ENCODE results near the gene SLC25A3.
"Not testable (repeated sequence)": the region's sequence is repeated elsewhere in the genome, so short reads cannot be mapped to it uniquely, and the experiment has no call there.

The SLC25A3 gene

GRCh38 chr12:98635657-98636323 lies 42.3 kb downstream of the SLC25A3 start:
- no peak overlapping the region for H3K27ac ChIP-seq (ENCODE audit: low read depth in 2 of 2, low read length in 2 of 2)
- no peaks in the 10 kb centered on the region for H3K36me3 ChIP-seq (ENCODE audit: control insufficient read depth in 2 of 2, insufficient read depth in 2 of 2, low read length in 2 of 2)
- no peak overlapping the region for H3K4me3 ChIP-seq (ENCODE audit: low read length in 2 of 2)
- no peak overlapping the region for H3K9ac ChIP-seq (ENCODE audit: low read depth in 1 of 2, low read length in 2 of 2)
- no peaks in the 10 kb centered on the region for H3K9me3 ChIP-seq (ENCODE audit: control insufficient read depth in 2 of 2, low read length in 2 of 2)
- H3K4me1 ChIP-seq (ENCODE audit: control insufficient read depth in 2 of 2, insufficient read depth in 2 of 2, low read length in 2 of 2), result no peaks in the 10 kb centered on the region
- no peaks in the 10 kb centered on the region for H3K27me3 ChIP-seq (ENCODE audit: control insufficient read depth in 2 of 2, insufficient read depth in 2 of 2, low read length in 2 of 2)

- Histone ChIP-seq H3K9ac (ENCODE audit: low read depth in 1 of 2, low read length in 2 of 2) (no peak overlapping the region), H3K27ac (ENCODE audit: low read depth in 2 of 2, low read length in 2 of 2) (no peak overlapping the region), H3K27me3 (ENCODE audit: control insufficient read depth in 2 of 2, insufficient read depth in 2 of 2, low read length in 2 of 2) (no peaks in the 10 kb centered on the region), H3K4me3 (ENCODE audit: low read length in 2 of 2) (no peak overlapping the region), H3K9me3 (ENCODE audit: control insufficient read depth in 2 of 2, low read length in 2 of 2) (no peaks in the 10 kb centered on the region), H3K36me3 (ENCODE audit: control insufficient read depth in 2 of 2, insufficient read depth in 2 of 2, low read length in 2 of 2) (no peaks in the 10 kb centered on the region), H3K4me1 (ENCODE audit: control insufficient read depth in 2 of 2, insufficient read depth in 2 of 2, low read length in 2 of 2) (no peaks in the 10 kb centered on the region)
Observed at GRCh38 chr12:98637068-98637467, 43.6 kb downstream of the SLC25A3 start.

GRCh38 chr12:98638009-98638408 lies 44.5 kb downstream of the SLC25A3 start:
- no peaks in the 10 kb centered on the region for H3K36me3 ChIP-seq (ENCODE audit: control insufficient read depth in 2 of 2, insufficient read depth in 2 of 2, low read length in 2 of 2)
- no peak overlapping the region for H3K27ac ChIP-seq (ENCODE audit: low read depth in 2 of 2, low read length in 2 of 2)
- H3K4me1 ChIP-seq (ENCODE audit: control insufficient read depth in 2 of 2, insufficient read depth in 2 of 2, low read length in 2 of 2), result no peaks in the 10 kb centered on the region
- H3K9me3 ChIP-seq (ENCODE audit: control insufficient read depth in 2 of 2, low read length in 2 of 2), result no peaks in the 10 kb centered on the region
- no peak overlapping the region for H3K4me3 ChIP-seq (ENCODE audit: low read length in 2 of 2)
- H3K9ac ChIP-seq (ENCODE audit: low read depth in 1 of 2, low read length in 2 of 2), result no peak overlapping the region
- no peaks in the 10 kb centered on the region for H3K27me3 ChIP-seq (ENCODE audit: control insufficient read depth in 2 of 2, insufficient read depth in 2 of 2, low read length in 2 of 2)

GRCh38 chr12:98639491-98639890 lies 46.0 kb downstream of the SLC25A3 start:
- Histone ChIP-seq H3K27ac (ENCODE audit: low read depth in 2 of 2, low read length in 2 of 2) (no peak overlapping the region), H3K9ac (ENCODE audit: low read depth in 1 of 2, low read length in 2 of 2) (no peak overlapping the region), H3K9me3 (ENCODE audit: control insufficient read depth in 2 of 2, low read length in 2 of 2) (no peaks in the 10 kb centered on the region), H3K4me1 (ENCODE audit: control insufficient read depth in 2 of 2, insufficient read depth in 2 of 2, low read length in 2 of 2) (peaks cover 0 to 3% of the 10 kb centered on the region in 2 donors), H3K36me3 (ENCODE audit: control insufficient read depth in 2 of 2, insufficient read depth in 2 of 2, low read length in 2 of 2) (no peaks in the 10 kb centered on the region), H3K4me3 (ENCODE audit: low read length in 2 of 2) (no peak overlapping the region), H3K27me3 (ENCODE audit: control insufficient read depth in 2 of 2, insufficient read depth in 2 of 2, low read length in 2 of 2) (no peaks in the 10 kb centered on the region)

- not testable (repeated sequence) for H3K9ac ChIP-seq (ENCODE audit: low read depth in 1 of 2, low read length in 2 of 2); H3K27ac ChIP-seq (ENCODE audit: low read depth in 2 of 2, low read length in 2 of 2); H3K4me1 ChIP-seq (ENCODE audit: control insufficient read depth in 2 of 2, insufficient read depth in 2 of 2, low read length in 2 of 2); H3K36me3 ChIP-seq (ENCODE audit: control insufficient read depth in 2 of 2, insufficient read depth in 2 of 2, low read length in 2 of 2); H3K4me3 ChIP-seq (ENCODE audit: low read length in 2 of 2); H3K9me3 ChIP-seq (ENCODE audit: control insufficient read depth in 2 of 2, low read length in 2 of 2); H3K27me3 ChIP-seq (ENCODE audit: control insufficient read depth in 2 of 2, insufficient read depth in 2 of 2, low read length in 2 of 2)
Observed at GRCh38 chr12:98642801-98643200, 49.3 kb downstream of the SLC25A3 start.

- H3K27me3 ChIP-seq (ENCODE audit: control insufficient read depth in 2 of 2, insufficient read depth in 2 of 2, low read length in 2 of 2), result no peaks in the 10 kb centered on the region
- peak overlapping the region; percentile 91 to 93 for H3K4me3 ChIP-seq (ENCODE audit: low read length in 2 of 2)
- peak overlapping the region; percentile 79 to 93 for H3K27ac ChIP-seq (ENCODE audit: low read depth in 2 of 2, low read length in 2 of 2)
- peaks cover 6% of the 10 kb centered on the region in 2 donors for H3K4me1 ChIP-seq (ENCODE audit: control insufficient read depth in 2 of 2, insufficient read depth in 2 of 2, low read length in 2 of 2)
- peak overlapping the region; percentile 81 to 94 for H3K9ac ChIP-seq (ENCODE audit: low read depth in 1 of 2, low read length in 2 of 2)
- peaks cover 8 to 12% of the 10 kb centered on the region in 2 donors for H3K36me3 ChIP-seq (ENCODE audit: control insufficient read depth in 2 of 2, insufficient read depth in 2 of 2, low read length in 2 of 2)
- no peaks in the 10 kb centered on the region for H3K9me3 ChIP-seq (ENCODE audit: control insufficient read depth in 2 of 2, low read length in 2 of 2)
Observed at GRCh38 chr12:98644433-98644711, 50.9 kb downstream of the SLC25A3 start.

GRCh38 chr12:98644712-98645571 lies 51.5 kb downstream of the SLC25A3 start, which contains the start of the genes APAF1 and IKBIP:
Gene APAF1, plus strand, starts transcription at chr12:98645290. Its CDS starts 3,070 bp downstream, at chr12:98648360.
Gene IKBIP, minus strand, starts transcription at chr12:98644788. Its CDS starts 87 bp downstream, at chr12:98644701.
- H3K4me1 ChIP-seq (ENCODE audit: control insufficient read depth in 2 of 2, insufficient read depth in 2 of 2, low read length in 2 of 2), result peaks cover 6% of the 10 kb centered on the region in 2 donors
- H3K36me3 ChIP-seq (ENCODE audit: control insufficient read depth in 2 of 2, insufficient read depth in 2 of 2, low read length in 2 of 2), result peaks cover 14 to 17% of the 10 kb centered on the region in 2 donors
- H3K27me3 ChIP-seq (ENCODE audit: control insufficient read depth in 2 of 2, insufficient read depth in 2 of 2, low read length in 2 of 2), result no peaks in the 10 kb centered on the region
- H3K4me3 ChIP-seq (ENCODE audit: low read length in 2 of 2), result peak within 1 kb of the TSS; percentile 91 to 93
- H3K9ac ChIP-seq (ENCODE audit: low read depth in 1 of 2, low read length in 2 of 2), result peak within 1 kb of the TSS; percentile 90 to 94
- H3K9me3 ChIP-seq (ENCODE audit: control insufficient read depth in 2 of 2, low read length in 2 of 2), result no peaks in the 10 kb centered on the region
- peak within 1 kb of the TSS; percentile 93 to 94 for H3K27ac ChIP-seq (ENCODE audit: low read depth in 2 of 2, low read length in 2 of 2)

GRCh38 chr12:98645572-98646067 lies 52.1 kb downstream of the SLC25A3 start:
- peak overlapping the region; percentile 93 to 94 for H3K27ac ChIP-seq (ENCODE audit: low read depth in 2 of 2, low read length in 2 of 2)
- peak overlapping the region; percentile 91 to 93 for H3K4me3 ChIP-seq (ENCODE audit: low read length in 2 of 2)
- peaks cover 6% of the 10 kb centered on the region in 2 donors for H3K4me1 ChIP-seq (ENCODE audit: control insufficient read depth in 2 of 2, insufficient read depth in 2 of 2, low read length in 2 of 2)
- H3K9me3 ChIP-seq (ENCODE audit: control insufficient read depth in 2 of 2, low read length in 2 of 2), result no peaks in the 10 kb centered on the region
- H3K9ac ChIP-seq (ENCODE audit: low read depth in 1 of 2, low read length in 2 of 2), result peak overlapping the region; percentile 90 to 94
- H3K36me3 ChIP-seq (ENCODE audit: control insufficient read depth in 2 of 2, insufficient read depth in 2 of 2, low read length in 2 of 2), result peaks cover 17 to 20% of the 10 kb centered on the region in 2 donors
- H3K27me3 ChIP-seq (ENCODE audit: control insufficient read depth in 2 of 2, insufficient read depth in 2 of 2, low read length in 2 of 2), result no peaks in the 10 kb centered on the region

- H3K36me3 ChIP-seq (ENCODE audit: control insufficient read depth in 2 of 2, insufficient read depth in 2 of 2, low read length in 2 of 2), result peaks cover 21 to 25% of the 10 kb centered on the region in 2 donors
- peaks cover 6% of the 10 kb centered on the region in 2 donors for H3K4me1 ChIP-seq (ENCODE audit: control insufficient read depth in 2 of 2, insufficient read depth in 2 of 2, low read length in 2 of 2)
- peak overlapping the region; percentile 91 to 93 for H3K4me3 ChIP-seq (ENCODE audit: low read length in 2 of 2)
- peak overlapping the region; percentile 90 to 94 for H3K9ac ChIP-seq (ENCODE audit: low read depth in 1 of 2, low read length in 2 of 2)
- H3K9me3 ChIP-seq (ENCODE audit: control insufficient read depth in 2 of 2, low read length in 2 of 2), result no peaks in the 10 kb centered on the region
- no peak overlapping the region for H3K27ac ChIP-seq (ENCODE audit: low read depth in 2 of 2, low read length in 2 of 2)
- H3K27me3 ChIP-seq (ENCODE audit: control insufficient read depth in 2 of 2, insufficient read depth in 2 of 2, low read length in 2 of 2), result no peaks in the 10 kb centered on the region
Observed at GRCh38 chr12:98646294-98647090, 53.0 kb downstream of the SLC25A3 start.
